Measurements from ENCODE around the gene APOH.

- TF ChIP-seq POLR2A (IDR thresholded peaks at IDR 0.05; ENCODE audit: control extremely low read depth in 1 of 2, low read depth in 2 of 2, low read length in 2 of 2): no peak
- no peak for TF ChIP-seq EGR1 (IDR thresholded peaks at IDR 0.05; ENCODE audit: borderline replicate concordance, low read depth, low read length)
- no peak for TF ChIP-seq CTCF (IDR thresholded peaks at IDR 0.05; ENCODE audit: control extremely low read depth in 1 of 3, insufficient read depth in 1 of 3, low read depth in 1 of 3, low read length in 3 of 3)
- no peak for TF ChIP-seq TEAD4 (IDR thresholded peaks at IDR 0.05; ENCODE audit: low read depth, low read length)
- no peak for TF ChIP-seq MAFK (IDR thresholded peaks at IDR 0.05; ENCODE audit: low read depth, low read length)
- TF ChIP-seq JUN (IDR thresholded peaks at IDR 0.05; ENCODE audit: low read depth, low read length): no peak
- TF ChIP-seq MAX (IDR thresholded peaks at IDR 0.05): no peak
- no peak for TF ChIP-seq EP300 (IDR thresholded peaks at IDR 0.05; ENCODE audit: borderline replicate concordance in 1 of 2, low read depth in 2 of 2, low read length in 2 of 2)
- no peak for TF ChIP-seq USF2 (IDR thresholded peaks at IDR 0.05; ENCODE audit: low read length)
- no peak for TF ChIP-seq RAD21 (IDR thresholded peaks at IDR 0.05 in 1 of 2, conservative IDR thresholded peaks at IDR 0.05 in 1 of 2; ENCODE audit: low read depth in 2 of 2, low read length in 2 of 2)
- TF ChIP-seq KDM4A (IDR thresholded peaks at IDR 0.05; ENCODE audit: low read depth, low read length, severe bottlenecking): no peak
- no peak for TF ChIP-seq EZH2 (IDR thresholded peaks at IDR 0.05; ENCODE audit: low read depth, low read length, severe bottlenecking)
Observed at GRCh38 chr17:66222798-66223350, 6.3 kb downstream of the APOH start.

Measured in H1 (cell line).